Dermis blood vessel endothelial cell (primary cell): Measurements from ENCODE around the gene NKX2-8. TPM values are rescaled to one million over a fixed set of nuclear protein-coding genes. Genes with fewer than 3 reads are reported as not detected.

Experiments
- DNase-seq: peaks from one replicate; pipeline ENCODE4 v3.0.0; 2010
- total RNA-seq: library from RNA; depleted of rRNA; stranded (reverse); fragments of >200 nt; gene quantifications from 2 replicates; pipeline ENCODE4 v1.2.3, GENCODE V29; 2014

The NKX2-8 gene
- total RNA-seq = not detected in 2 replicates

DNA sequence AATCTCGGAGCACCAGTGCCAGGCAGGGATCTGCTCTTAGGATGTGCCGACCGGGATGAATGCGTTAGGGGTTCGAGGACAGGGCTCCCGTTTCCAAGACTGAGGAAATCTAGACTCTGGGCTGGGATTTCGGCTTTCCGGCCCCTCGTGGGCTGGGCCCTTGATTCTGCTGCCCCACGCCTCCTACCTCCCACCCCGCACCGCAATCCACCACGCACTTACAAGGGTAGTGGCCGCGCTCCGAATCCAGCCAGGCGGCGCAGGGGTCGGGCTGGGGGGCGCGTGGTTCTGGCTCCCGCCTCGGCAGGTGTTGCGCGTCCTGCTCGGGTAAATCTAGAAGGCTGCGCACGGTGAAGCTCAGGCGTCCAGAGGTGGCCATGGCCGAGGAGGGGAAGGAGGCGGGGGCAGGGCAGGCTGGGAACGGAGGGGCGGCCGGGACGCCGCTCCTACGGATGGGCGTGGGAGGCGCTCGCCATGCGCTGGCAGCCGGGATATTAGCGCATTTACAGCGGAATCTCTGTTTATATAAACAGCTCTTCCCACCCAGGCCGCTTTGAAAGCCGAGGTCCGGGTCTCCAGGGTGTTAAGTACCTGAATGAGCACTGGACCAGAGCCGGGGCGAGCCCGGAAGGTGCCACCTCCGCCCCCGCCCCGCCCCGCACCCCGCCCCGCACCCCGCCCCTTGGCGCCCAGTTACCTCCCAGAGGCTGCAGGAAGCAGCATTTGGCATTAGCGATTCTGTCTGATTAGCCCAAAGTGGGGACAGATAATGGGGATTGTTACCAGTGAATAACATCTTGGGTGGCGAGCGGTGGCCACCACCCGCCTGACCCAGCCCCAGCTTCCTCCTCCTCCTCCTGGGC lies at the start of gene NKX2-8:
Gene NKX2-8 (minus strand): TSS at position 604 of the 863 bp plus-strand sequence. CDS start 225 bp downstream, at position 379.
- no peak for DNase-seq

DNA sequence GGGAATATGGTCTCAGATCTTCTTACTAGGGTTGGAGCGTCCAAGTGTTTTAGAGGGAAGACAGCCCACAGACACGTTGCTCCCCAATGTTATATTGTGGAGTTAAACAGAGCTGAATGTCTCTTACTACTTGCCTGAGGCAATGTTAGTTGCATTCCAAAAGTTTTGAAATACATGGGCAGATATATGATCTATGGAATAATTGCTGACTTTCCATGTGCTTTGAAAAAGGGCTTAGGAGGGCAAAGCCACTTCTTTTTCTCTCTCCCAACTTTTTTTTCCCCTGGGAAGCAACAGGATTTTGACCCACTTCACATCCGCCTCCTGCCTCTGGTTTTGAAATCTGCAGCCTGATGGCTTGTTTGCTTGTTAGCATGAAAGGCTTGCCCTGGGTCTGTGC lies 45.6 kb upstream of the NKX2-8 start:
- no peak for DNase-seq

DNA sequence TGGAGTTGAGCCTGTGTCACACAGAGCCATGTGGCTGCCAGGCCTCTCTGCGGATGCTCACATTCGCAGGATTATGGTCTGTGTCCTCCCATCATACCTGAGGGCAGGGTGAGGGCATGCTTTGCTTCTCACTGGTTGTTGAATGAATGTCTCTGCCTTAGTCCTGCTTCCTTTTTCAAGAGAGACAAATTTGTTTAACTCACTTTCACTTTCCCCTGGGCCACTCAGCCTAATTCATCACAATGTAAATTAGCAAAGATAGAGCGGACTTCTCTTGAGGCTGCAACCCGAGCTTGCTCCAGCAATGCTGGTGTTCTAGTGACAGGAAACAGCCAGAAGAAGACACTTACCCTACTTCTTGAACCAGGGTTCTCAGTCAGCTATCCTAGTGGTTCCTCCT lies 43.7 kb upstream of the NKX2-8 start:
- DNase-seq = no peak

DNA sequence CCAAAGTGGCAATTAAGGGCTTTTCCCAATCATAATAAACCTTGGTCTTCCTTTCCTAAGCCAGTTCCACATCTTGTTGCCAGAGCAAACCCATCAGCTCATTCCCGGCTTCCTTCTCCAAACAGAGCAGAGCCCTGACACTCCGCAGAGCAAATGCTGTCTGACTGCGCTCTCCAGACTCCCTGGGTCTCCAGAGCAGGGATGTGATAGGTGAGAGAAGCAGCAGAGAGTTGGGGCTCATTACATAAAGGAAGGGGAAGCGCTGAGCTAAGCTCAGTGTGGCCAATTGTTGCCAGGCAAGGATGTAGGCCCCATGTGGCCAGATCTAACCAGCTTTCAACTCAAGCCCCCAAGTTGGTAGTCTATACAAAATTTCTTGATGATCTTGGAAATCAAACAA lies 43.0 kb upstream of the NKX2-8 start:
- no peak for DNase-seq

DNA sequence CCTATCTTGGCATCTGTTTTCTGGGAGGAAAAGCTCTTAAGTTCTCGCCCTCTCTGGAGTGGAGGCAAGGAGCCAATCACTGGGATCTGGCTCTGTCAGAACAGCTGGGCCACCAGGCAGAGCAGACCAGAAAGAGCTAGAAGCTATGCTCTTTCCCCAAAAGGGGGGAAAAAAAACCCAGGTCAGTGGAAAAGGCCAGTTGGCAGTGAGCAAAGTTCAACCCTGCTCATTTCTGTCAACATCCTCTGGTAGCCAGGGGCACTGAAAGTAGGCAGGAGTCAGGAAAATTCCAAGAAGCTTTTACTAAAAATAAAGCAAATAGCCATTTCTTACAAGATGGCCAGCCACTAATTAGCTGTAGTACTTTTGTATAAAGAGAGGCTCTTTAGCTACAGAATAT lies 42.6 kb upstream of the NKX2-8 start:
- no peak for DNase-seq

DNA sequence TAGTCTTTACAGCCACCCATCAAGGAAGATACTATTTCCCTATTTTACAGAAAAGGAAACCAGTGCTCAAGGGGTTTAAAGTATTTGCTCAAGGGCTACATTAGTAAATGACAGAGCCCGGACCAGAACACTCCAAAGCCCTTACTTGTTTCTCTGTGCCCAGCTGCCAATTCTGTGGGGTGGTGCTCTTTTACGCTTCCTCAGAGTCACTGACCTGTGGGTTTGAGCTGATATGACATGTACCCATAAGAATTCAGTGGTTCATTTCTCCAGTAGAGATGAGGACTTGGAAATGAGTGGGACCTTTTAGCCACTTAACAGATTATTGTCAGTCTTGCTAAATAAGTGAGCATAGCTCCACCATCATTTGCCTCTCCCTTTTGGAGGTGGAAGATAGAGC lies 37.4 kb upstream of the NKX2-8 start:
- DNase-seq = no peak

DNA sequence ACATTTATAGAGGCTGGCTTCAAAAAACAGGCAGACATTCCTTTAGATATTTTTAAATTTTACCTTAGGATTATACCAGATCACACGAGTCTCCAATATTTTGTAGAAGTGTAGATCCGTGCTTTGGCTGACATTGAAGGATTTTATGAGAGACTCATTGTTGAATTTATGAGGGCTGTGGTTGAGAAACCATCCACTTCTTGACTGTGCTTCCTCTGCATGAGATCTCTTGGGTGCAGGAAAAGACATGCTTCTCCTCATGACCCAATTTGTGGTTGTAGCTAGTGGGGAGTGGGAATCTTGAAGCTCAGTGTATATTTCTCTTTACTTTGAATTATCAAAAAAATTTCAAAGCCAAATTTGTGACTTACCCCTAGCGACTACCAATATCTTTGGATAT lies 36.7 kb upstream of the NKX2-8 start:
- DNase-seq = no peak

DNA sequence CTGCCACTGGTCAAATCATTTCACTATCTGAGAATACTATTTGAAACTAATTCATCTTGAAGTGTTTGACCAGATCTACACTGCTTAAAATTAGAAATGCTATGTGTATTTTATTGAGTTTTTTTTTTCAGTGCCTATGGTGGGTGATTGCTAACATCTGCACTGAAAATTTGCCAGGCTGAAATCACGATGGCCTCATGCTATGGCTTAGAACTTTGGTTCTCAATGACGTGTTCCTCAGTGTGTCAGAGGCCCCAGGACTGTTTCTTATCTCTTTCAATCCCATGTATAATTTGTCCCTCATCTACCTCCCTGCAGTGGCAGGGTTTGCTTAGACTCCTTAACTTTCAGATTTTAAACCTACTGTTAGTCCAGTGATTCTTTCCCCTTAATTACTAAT lies 36.2 kb upstream of the NKX2-8 start:
- no peak for DNase-seq

DNA sequence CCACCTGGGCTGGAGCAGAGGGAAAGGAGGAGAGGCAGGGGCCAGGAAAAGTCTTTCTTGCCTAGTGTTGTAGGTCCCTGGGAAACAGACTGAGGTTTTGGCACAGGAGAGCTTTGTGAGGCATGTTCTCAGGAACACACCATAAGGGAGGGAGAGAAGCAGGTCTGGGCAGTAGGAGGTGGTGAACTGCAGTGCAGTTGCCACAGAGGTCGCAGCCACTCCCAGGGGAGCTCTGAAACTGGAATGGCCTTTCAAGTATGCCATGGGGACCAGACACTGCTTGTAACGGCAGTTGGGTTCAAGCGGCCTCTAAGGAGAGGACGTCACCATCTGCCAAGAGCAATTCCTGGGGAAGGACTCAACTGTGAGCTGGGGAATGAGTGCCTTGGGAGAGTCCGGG lies 35.4 kb upstream of the NKX2-8 start:
- DNase-seq = no peak

DNA sequence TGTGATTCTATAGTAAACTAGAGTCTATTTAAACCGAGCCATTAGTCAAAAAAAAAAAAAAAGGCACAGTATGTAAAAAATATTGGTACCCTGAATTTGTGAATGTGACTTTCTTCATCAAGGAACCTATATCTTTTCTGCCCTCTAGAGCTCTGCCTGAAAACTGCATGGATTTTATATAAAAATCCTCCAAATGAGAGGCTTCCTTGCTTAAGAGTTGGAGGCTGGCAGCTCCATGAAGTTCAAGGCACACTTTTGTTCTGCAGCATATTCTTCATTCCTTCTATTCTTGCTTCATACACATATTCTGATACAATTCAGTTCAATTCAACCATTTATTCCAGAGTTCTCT lies 23.1 kb upstream of the NKX2-8 start:
- DNase-seq = peak; percentile 11

DNA sequence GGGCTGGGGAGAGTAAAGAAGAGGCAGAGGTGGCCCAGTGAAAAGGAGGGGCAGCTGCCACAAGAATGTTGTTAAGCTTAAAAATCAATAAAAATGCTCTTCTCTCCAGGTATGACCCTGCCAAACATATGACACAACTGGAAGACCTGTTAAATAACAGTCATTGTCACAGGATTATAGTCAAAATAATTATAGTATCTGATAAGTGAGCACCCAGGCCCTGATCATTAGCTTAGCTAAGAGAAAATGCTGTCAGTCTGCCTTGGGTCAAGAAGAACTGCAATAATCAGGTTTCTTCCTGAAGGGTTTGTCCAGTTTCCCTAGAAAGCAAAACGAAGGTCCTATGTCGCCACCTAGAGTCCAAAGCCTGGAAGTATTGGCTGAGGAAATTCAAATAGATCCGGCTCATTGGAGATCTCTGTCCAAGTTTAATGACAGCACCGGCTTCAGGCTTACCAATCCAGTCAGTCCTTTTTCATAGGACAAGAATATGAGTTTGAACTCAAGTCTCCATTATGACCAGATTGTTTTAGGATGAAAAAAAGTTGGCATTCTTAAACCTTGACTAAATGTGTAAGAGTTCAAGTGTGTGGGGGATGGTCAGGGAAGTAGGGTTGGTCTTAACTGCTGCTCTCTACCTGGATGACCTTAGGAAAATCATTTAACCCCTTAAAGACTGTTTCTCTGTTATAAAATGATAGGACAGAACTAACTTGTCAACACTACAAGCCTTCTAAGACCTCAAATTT lies 22.5 kb upstream of the NKX2-8 start:
- peak; percentile 81 for DNase-seq

DNA sequence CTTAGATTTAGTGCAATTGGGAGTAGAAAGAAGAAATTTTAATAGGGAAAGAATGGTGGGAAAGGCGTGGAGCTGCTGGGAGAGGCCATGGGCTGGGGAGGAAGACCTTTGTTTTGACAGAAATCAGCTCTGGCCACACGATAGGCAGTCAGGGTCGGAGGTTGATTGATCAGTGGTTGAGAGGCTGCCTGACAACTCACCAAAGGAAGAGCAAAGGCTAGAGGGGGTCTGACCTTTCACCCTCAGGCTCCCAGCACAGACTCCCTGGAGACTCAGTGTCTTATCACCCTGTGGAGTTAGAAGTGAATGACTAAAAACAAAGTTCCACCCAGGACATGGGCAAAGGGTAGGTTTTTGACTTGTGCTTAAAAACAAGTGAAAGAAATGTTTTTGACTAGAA lies 18.0 kb upstream of the NKX2-8 start:
- no peak for DNase-seq

DNA sequence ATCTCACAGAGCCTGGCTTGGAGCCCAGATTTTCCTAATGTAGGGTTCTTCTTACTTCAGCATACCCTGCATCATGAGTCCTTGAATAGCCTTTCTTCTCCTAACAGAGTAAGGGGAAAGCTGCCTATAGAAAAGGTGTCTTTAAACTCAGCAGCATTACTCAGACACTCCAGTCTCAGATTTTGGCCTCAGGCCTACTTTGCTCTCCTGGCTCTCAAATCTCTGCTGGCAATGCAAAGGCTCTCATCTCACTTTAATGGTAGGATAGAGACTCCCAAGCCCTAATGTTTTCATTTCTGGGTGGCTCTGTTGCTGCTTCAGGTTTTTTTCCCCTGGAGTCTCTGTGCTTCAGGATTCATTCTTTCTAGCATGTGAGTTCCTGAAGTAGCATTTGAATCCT lies 9.1 kb upstream of the NKX2-8 start:
- DNase-seq = no peak

DNA sequence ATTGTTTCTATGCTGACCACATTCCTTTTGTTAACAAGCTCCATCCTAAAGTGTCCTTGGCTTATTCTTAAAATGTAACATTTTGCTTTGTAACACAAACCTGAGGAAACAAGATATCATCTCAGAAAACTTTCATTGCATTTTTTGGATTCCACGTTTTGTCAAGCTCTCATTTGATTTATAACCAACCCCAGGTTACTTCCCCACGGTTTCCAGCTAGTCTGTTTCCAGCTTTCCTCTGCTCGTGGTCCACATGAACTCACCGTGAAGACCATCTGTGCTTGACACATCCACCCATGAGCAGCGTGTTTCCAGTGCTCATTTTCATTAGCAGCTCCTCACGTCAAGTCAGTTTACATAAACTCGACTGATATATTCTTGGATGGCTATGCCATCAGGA lies 6.4 kb upstream of the NKX2-8 start:
- no peak for DNase-seq

DNA sequence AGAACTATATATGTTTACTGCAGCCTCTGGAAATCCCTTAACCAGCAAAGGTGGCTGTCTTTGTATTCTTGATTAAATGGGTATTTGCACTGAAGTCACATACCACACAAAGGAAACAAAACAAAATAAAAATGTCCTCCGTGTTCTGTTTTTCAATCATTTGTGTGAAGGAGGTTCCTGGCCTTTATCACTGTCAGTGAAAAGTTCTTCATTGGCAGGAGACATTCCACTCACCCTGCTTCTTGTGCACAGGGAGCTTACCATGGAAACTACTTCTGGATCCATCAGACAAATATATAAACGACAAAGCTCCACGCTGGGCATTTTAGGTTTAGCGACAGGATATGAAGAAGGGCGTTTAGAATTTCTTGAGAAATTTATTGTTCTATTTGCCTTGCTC lies 5.7 kb upstream of the NKX2-8 start:
- DNase-seq = no peak

DNA sequence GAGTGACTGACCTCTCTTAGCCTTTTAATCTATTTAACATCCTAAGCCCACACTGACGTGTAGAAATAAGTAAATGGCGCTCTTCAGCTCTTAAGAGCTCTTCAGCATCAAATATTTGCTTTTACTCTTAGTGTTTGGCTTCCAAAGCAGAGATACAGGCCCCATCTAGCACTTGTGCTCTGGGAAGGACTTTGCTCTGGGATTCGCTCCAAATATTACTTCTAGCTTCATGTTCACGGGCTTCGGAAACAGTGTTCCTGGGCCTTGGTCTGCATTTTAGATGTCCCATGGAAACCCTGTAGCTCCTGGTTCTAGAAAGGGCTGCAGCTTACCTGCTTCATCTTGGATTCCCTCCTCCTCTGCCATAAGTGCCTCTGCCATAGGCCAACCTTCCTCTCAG lies 2.7 kb upstream of the NKX2-8 start:
- DNase-seq = no peak

DNA sequence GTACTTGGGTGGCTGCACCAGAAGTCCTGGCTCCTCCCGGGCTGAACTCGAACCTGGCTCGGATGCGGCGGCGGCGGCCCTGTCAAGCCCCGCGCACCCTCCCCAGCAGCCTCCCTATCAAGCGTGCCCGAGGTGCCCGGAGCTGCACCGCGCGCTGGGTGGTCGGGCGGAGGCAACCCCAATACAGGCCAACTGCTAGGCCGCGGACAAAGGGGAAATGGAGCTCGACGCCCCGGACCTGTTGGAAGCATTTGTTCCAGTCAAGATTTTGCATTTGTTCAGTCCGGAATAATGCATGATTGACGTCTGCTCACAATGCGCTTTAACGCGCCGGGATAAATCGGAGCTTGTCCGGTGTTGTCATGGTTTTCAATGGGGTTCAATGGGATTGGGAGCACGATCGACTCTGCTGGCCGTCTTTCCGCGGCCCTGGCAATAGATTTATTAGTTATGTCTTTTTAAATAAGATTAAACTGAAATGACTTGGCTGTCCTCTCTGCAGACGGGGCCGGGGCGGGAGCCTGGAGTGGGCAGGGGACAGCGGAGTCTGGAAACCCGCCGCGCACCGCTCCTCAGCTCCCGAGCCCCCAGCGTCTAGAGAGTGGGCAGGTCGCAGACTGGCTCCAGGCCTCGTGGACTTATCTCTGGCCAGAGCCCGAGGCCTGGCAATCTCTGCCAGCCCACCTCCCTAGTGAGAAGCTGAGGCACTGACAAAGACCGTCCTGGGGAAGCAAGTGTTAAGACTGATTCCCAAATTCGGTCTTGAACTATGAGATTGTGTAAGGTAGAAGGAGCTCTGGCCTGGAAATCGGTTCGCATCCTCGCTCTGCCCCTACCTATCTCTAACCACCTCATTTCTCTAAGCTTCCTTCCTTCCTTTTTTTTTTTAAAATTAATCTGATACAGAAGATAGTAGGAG lies 1.7 kb upstream of the NKX2-8 start:
- DNase-seq = no peak

DNA sequence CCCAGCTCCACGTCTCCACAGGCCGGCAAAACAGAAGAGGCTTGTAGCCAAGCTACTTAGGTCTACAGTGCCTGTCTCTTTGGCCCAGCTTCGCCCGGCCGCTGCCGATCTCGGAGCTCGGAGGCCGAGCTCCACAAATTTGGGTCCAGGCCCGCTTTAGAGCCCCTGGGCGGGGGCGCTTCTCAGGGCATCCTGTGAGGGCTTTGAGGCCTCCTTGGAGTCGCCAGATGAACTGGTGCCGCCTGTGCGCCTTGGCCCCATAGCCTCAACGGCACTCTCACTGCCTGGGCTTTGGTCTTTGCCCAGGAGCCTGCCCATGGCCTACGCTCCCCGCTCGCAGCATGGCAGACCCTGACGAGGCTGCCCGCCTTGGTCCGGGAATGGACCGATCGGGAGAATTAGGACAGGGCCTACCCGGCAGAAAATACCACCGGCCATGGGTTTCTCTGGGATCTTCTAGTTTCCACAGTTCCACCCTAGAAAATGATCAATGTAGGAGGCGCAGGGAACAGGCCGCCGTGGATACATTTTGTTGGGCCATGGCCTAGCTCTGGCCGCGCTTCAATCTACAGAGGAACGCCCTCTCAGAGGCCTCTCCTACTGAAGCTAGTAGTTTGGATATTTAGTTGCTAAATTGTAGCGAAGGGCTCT lies 953 bp upstream of the NKX2-8 start:
- DNase-seq = no peak

DNA sequence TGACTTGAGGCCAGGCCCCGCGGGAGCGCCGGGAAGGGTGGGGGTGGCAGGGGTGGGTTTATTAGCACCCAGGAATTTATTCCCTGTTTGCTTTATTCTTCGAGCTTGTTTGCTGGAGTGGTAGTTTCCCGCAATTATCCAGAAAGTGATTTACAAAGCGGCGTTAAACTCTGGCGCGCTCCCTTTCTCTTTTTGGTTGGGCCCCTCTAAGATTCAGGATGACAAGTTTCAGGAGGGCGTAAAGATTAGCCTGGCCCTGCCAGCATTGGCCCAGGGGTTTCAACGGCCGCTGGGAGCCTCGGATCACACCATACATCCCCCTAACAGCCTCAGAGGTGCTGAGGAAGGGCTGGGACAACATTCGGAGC lies 444 bp upstream of the NKX2-8 start:
- DNase-seq = no peak

DNA sequence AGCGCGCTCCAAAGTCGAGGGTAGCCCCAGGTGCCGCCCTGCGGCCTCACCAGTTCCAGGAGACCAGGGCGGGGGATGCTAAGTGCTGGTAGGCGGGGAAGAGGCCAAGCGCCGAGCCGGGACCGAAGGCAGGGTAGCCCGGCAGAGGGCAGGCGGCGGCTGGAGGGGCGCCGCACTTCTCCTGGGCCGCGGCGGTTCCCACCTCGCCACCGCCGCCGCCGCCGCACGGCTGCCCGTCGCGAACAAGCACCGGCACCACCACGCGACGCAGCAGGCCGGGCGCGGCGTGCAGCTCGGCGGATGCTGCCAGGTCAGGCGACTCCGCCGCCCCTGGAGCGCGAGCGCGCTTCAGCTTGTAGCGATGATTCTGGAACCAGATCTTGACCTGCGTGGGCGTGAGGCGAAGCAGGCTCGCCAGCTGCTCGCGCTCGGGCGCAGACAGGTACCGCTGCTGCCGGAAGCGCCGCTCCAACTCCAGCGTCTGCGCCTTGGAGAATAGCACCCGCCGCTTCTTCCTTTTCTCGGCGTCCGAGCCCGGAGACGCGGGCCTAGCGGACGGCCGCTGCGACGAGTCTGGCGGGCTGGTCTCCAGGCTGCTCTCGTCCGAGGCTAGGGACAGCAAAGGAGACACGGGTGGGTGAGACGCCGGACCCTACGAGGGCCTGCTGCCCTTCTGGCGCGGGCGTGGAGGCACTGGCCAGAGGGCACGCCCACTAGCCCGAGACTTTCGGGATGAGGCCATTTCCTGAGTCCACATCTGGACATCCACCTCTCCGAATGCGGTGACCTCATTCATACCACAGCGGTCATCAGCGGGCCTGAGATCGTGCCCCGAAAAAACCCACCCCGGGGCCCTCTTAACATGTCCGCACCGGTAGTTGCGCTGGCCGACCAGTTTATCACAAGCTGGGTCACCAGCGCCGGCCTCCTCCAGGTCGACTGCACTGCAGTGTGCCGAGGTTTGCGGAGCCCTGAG lies 1.3 kb downstream of the NKX2-8 start:
- DNase-seq = peak; percentile 30

DNA sequence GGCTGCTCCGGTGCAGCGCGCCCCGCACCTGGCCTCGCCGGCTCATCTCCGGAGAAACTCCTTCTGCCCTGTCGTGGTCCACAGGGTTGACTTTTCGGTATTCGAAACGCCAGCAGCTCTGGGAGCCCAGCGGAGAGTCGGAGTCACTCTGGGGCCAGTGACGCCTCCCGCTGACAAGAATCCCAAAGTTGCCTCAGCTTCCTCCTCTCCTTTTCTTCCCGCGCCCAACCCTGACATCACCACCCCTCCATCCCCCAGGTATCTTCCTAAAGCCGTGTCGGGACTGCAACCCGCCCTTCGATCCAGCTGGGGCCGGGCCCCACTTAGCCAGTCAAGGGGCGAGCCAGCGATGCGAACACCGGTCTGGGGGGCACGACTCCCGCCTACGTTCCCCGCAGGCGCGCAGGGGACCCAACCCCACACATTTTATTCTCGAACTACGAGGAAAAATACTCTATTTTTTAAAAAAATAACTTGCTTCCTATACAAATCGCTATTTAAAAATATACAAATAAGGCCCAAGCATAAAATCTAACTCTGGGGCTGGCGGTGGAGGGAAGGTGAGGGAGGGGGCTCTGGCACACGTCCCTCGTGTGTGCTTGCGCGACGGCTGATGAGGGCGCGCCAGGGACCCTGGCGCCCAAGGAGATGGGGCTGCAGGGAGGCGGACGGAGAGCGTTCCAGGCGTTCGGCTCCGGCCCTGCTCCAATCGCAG lies 2.1 kb downstream of the NKX2-8 start:
- no peak for DNase-seq
